Measurements from ENCODE around the gene APRT.
"Not testable (repeated sequence)": the region's sequence is repeated elsewhere in the genome, so short reads cannot be mapped to it uniquely, and the experiment has no call there.

APRT gene

GRCh38 chr16:88772871-88773811 lies 38.6 kb downstream of the APRT start:
- WGBS, 2 experiments, result 72 to 73% methylated on average over 29 of the region's 29 CpGs
- H3K27ac ChIP-seq (ENCODE audit: insufficient read depth, low read depth, low read length, poor library complexity, severe bottlenecking), result no peak overlapping the region

GRCh38 chr16:88771781-88772180 lies 39.9 kb downstream of the APRT start:
- peaks cover 47% of the 10 kb centered on the region for H3K4me1 ChIP-seq (ENCODE audit: control insufficient read depth, insufficient read depth, low read length)

More at GRCh38 chr16:88772871-88773811, 38.6 kb downstream of the APRT start:
- Histone ChIP-seq H3K9me3 (ENCODE audit: control insufficient read depth, low read length) (no peaks in the 10 kb centered on the region), H3K4me3 (ENCODE audit: insufficient read depth, low read depth, low read length) (no peak overlapping the region), H3K36me3 (ENCODE audit: control insufficient read depth, insufficient read depth, low read length) (no peaks in the 10 kb centered on the region), H3K27me3 (ENCODE audit: control insufficient read depth, insufficient read depth, low read length, poor library complexity, severe bottlenecking) (peaks cover 32% of the 10 kb centered on the region), H3K4me1 (ENCODE audit: control insufficient read depth, insufficient read depth, low read length) (peaks cover 54% of the 10 kb centered on the region)

GRCh38 chr16:88771294-88771772 lies 40.4 kb downstream of the APRT start:
- H3K9me3 ChIP-seq (ENCODE audit: control insufficient read depth, low read length), result no peaks in the 10 kb centered on the region
- H3K4me1 ChIP-seq (ENCODE audit: control insufficient read depth, insufficient read depth, low read length), result peaks cover 47% of the 10 kb centered on the region
- peaks cover 35% of the 10 kb centered on the region for H3K27me3 ChIP-seq (ENCODE audit: control insufficient read depth, insufficient read depth, low read length, poor library complexity, severe bottlenecking)
- H3K27ac ChIP-seq (ENCODE audit: insufficient read depth, low read depth, low read length, poor library complexity, severe bottlenecking), result no peak overlapping the region
- WGBS, 2 experiments, result 74 to 77% methylated on average over 16 to 19 of the region's 19 CpGs
- peak overlapping the region; percentile 13 for H3K4me3 ChIP-seq (ENCODE audit: insufficient read depth, low read depth, low read length)
- no peaks in the 10 kb centered on the region for H3K36me3 ChIP-seq (ENCODE audit: control insufficient read depth, insufficient read depth, low read length)

More at GRCh38 chr16:88771781-88772180, 39.9 kb downstream of the APRT start:
- peaks cover 35% of the 10 kb centered on the region for H3K27me3 ChIP-seq (ENCODE audit: control insufficient read depth, insufficient read depth, low read length, poor library complexity, severe bottlenecking)
- H3K36me3 ChIP-seq (ENCODE audit: control insufficient read depth, insufficient read depth, low read length); H3K4me3 ChIP-seq (ENCODE audit: insufficient read depth, low read depth, low read length); H3K9me3 ChIP-seq (ENCODE audit: control insufficient read depth, low read length); H3K27ac ChIP-seq (ENCODE audit: insufficient read depth, low read depth, low read length, poor library complexity, severe bottlenecking): not testable (repeated sequence)
- WGBS, 2 experiments, result 92 to 93% methylated on average over 17 of the region's 23 CpGs

GRCh38 chr16:88770461-88771293 lies 41.1 kb downstream of the APRT start:
- Histone ChIP-seq H3K27ac (ENCODE audit: insufficient read depth, low read depth, low read length, poor library complexity, severe bottlenecking) (no peak overlapping the region), H3K9me3 (ENCODE audit: control insufficient read depth, low read length) (no peaks in the 10 kb centered on the region), H3K4me1 (ENCODE audit: control insufficient read depth, insufficient read depth, low read length) (peaks cover 44% of the 10 kb centered on the region), H3K27me3 (ENCODE audit: control insufficient read depth, insufficient read depth, low read length, poor library complexity, severe bottlenecking) (peaks cover 35% of the 10 kb centered on the region), H3K36me3 (ENCODE audit: control insufficient read depth, insufficient read depth, low read length) (no peaks in the 10 kb centered on the region), H3K4me3 (ENCODE audit: insufficient read depth, low read depth, low read length) (peak overlapping the region; percentile 13)
- 20 to 21% methylated on average over 41 of the region's 41 CpGs for WGBS, 2 experiments

GRCh38 chr16:88769617-88770460 lies 41.9 kb downstream of the APRT start:
- Histone ChIP-seq H3K4me1 (ENCODE audit: control insufficient read depth, insufficient read depth, low read length) (peaks cover 44% of the 10 kb centered on the region), H3K4me3 (ENCODE audit: insufficient read depth, low read depth, low read length) (peak overlapping the region; percentile 11)
- 19 to 20% methylated on average over 30 of the region's 30 CpGs for WGBS, 2 experiments

GRCh38 chr16:88768071-88768783 lies 43.5 kb downstream of the APRT start:
- Histone ChIP-seq H3K27ac (ENCODE audit: insufficient read depth, low read depth, low read length, poor library complexity, severe bottlenecking) (no peak overlapping the region), H3K4me1 (ENCODE audit: control insufficient read depth, insufficient read depth, low read length) (peaks cover 46% of the 10 kb centered on the region), H3K4me3 (ENCODE audit: insufficient read depth, low read depth, low read length) (no peak overlapping the region), H3K27me3 (ENCODE audit: control insufficient read depth, insufficient read depth, low read length, poor library complexity, severe bottlenecking) (peaks cover 35% of the 10 kb centered on the region), H3K36me3 (ENCODE audit: control insufficient read depth, insufficient read depth, low read length) (no peaks in the 10 kb centered on the region), H3K9me3 (ENCODE audit: control insufficient read depth, low read length) (no peaks in the 10 kb centered on the region)
- 71 to 75% methylated on average over 23 to 24 of the region's 24 CpGs for WGBS, 2 experiments

More at GRCh38 chr16:88769617-88770460, 41.9 kb downstream of the APRT start:
- peaks cover 35% of the 10 kb centered on the region for H3K27me3 ChIP-seq (ENCODE audit: control insufficient read depth, insufficient read depth, low read length, poor library complexity, severe bottlenecking)
- no peak overlapping the region for H3K27ac ChIP-seq (ENCODE audit: insufficient read depth, low read depth, low read length, poor library complexity, severe bottlenecking)
- H3K9me3 ChIP-seq (ENCODE audit: control insufficient read depth, low read length), result no peaks in the 10 kb centered on the region
- no peaks in the 10 kb centered on the region for H3K36me3 ChIP-seq (ENCODE audit: control insufficient read depth, insufficient read depth, low read length)

- H3K27ac ChIP-seq (ENCODE audit: insufficient read depth, low read depth, low read length, poor library complexity, severe bottlenecking), result no peak overlapping the region
- H3K4me3 ChIP-seq (ENCODE audit: insufficient read depth, low read depth, low read length), result no peak overlapping the region
- peaks cover 39% of the 10 kb centered on the region for H3K4me1 ChIP-seq (ENCODE audit: control insufficient read depth, insufficient read depth, low read length)
- H3K27me3 ChIP-seq (ENCODE audit: control insufficient read depth, insufficient read depth, low read length, poor library complexity, severe bottlenecking), result peaks cover 33% of the 10 kb centered on the region
- WGBS, 2 experiments, result 82 to 83% methylated on average over 12 of the region's 12 CpGs
- no peaks in the 10 kb centered on the region for H3K9me3 ChIP-seq (ENCODE audit: control insufficient read depth, low read length)
- H3K36me3 ChIP-seq (ENCODE audit: control insufficient read depth, insufficient read depth, low read length), result no peaks in the 10 kb centered on the region
These were observed 44.1 kb downstream of the APRT start for GRCh38 chr16:88767546-88768070.

- peaks cover 27% of the 10 kb centered on the region for H3K27me3 ChIP-seq (ENCODE audit: control insufficient read depth, insufficient read depth, low read length, poor library complexity, severe bottlenecking)
- no peaks in the 10 kb centered on the region for H3K36me3 ChIP-seq (ENCODE audit: control insufficient read depth, insufficient read depth, low read length)
- no peaks in the 10 kb centered on the region for H3K9me3 ChIP-seq (ENCODE audit: control insufficient read depth, low read length)
- WGBS, 2 experiments, result 87 to 88% methylated on average over 11 of the region's 11 CpGs
- no peak overlapping the region for H3K27ac ChIP-seq (ENCODE audit: insufficient read depth, low read depth, low read length, poor library complexity, severe bottlenecking)
- peaks cover 43% of the 10 kb centered on the region for H3K4me1 ChIP-seq (ENCODE audit: control insufficient read depth, insufficient read depth, low read length)
- H3K4me3 ChIP-seq (ENCODE audit: insufficient read depth, low read depth, low read length), result no peak overlapping the region
These were observed 44.8 kb downstream of the APRT start for GRCh38 chr16:88766975-88767374.

- Histone ChIP-seq H3K27me3 (ENCODE audit: control insufficient read depth, insufficient read depth, low read length, poor library complexity, severe bottlenecking) (peaks cover 7% of the 10 kb centered on the region), H3K4me3 (ENCODE audit: insufficient read depth, low read depth, low read length) (no peak overlapping the region), H3K9me3 (ENCODE audit: control insufficient read depth, low read length) (no peaks in the 10 kb centered on the region), H3K4me1 (ENCODE audit: control insufficient read depth, insufficient read depth, low read length) (peaks cover 29% of the 10 kb centered on the region), H3K36me3 (ENCODE audit: control insufficient read depth, insufficient read depth, low read length) (no peaks in the 10 kb centered on the region), H3K27ac (ENCODE audit: insufficient read depth, low read depth, low read length, poor library complexity, severe bottlenecking) (no peak overlapping the region)
- WGBS, 2 experiments, result 80 to 82% methylated on average over 9 of the region's 9 CpGs
These were observed 46.8 kb downstream of the APRT start for GRCh38 chr16:88764913-88765349.
